SK-N-MC (cell line): ENCODE results near the gene ARHGAP30.

Experiments used
- EZH2 ChIP-seq: fragments of 200-600 bp; sonication (generic); IDR thresholded peaks from one replicate; pipeline ENCODE4 v1.6.1; 2017; ENCODE audit warnings: antibody characterized with exemption
- FOXP2 ChIP-seq: optimal IDR thresholded peaks from 2 replicates; pipeline ENCODE3; 2011; ENCODE audit warnings: mild to moderate bottlenecking, moderate library complexity; ENCODE audit not compliant: insufficient read depth; ENCODE audit errors: extremely low read length, control extremely low read depth
- POLR2AphosphoS5 ChIP-seq: IDR thresholded peaks from 2 replicates; pipeline ENCODE4 v1.6.1; 2012; ENCODE audit warnings: mild to moderate bottlenecking, low read depth, low read length, borderline replicate concordance

- no peak for TF ChIP-seq EZH2
- no peak for TF ChIP-seq POLR2AphosphoS5
- no peak for TF ChIP-seq FOXP2
These were observed 5.1 kb upstream of the ARHGAP30 start for GRCh38 chr1:161074676-161075368.
